ENCODE measurements around the gene ANKRD9. TPM values are rescaled to one million over a fixed set of nuclear protein-coding genes. Genes with fewer than 3 reads are reported as not detected.
"Not testable (repeated sequence)": the region's sequence is repeated elsewhere in the genome, so short reads cannot be mapped to it uniquely, and the experiment has no call there.

ANKRD9 gene, protein sequence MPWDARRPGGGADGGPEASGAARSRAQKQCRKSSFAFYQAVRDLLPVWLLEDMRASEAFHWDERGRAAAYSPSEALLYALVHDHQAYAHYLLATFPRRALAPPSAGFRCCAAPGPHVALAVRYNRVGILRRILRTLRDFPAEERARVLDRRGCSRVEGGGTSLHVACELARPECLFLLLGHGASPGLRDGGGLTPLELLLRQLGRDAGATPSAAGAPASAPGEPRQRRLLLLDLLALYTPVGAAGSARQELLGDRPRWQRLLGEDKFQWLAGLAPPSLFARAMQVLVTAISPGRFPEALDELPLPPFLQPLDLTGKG
- 33.3 TPM for polyA plus RNA-seq
- long read RNA-seq, donor 1, full-length matches to known transcripts: 10 of 10 reads
- long read RNA-seq, donor 1, partial matches to known transcripts: 0 of 10 reads
- long read RNA-seq, donor 1, other reads (novel, unspliced or antisense): 0 of 10 reads
- long read RNA-seq, donor 2, full-length matches to known transcripts: 35 of 35 reads
- long read RNA-seq, donor 2, partial matches to known transcripts: 0 of 35 reads
- long read RNA-seq, donor 2, other reads (novel, unspliced or antisense): 0 of 35 reads
- long read RNA-seq, donor 3: 0 reads
- long read RNA-seq, donor 4, partial matches to known transcripts: 0 of 4 reads
- long read RNA-seq, donor 4, other reads (novel, unspliced or antisense): 0 of 4 reads
- long read RNA-seq, donor 5, full-length matches to known transcripts: 15 of 15 reads
- long read RNA-seq, donor 5, partial matches to known transcripts: 0 of 15 reads
- long read RNA-seq, donor 5, other reads (novel, unspliced or antisense): 0 of 15 reads
- long read RNA-seq, donor 6, full-length matches to known transcripts: 29 of 29 reads
- long read RNA-seq, donor 6, partial matches to known transcripts: 0 of 29 reads
- long read RNA-seq, donor 6, other reads (novel, unspliced or antisense): 0 of 29 reads
- long read RNA-seq, donor 7, full-length matches to known transcripts: 12 of 12 reads
- long read RNA-seq, donor 7, partial matches to known transcripts: 0 of 12 reads
- long read RNA-seq, donor 7, other reads (novel, unspliced or antisense): 0 of 12 reads
- long read RNA-seq, donor 8, full-length matches to known transcripts: 46 of 57 reads
- long read RNA-seq, donor 8, partial matches to known transcripts: 11 of 57 reads
- long read RNA-seq, donor 8, other reads (novel, unspliced or antisense): 0 of 57 reads
- long read RNA-seq, donor 9, full-length matches to known transcripts: 26 of 26 reads
- long read RNA-seq, donor 9, partial matches to known transcripts: 0 of 26 reads
- long read RNA-seq, donor 9, other reads (novel, unspliced or antisense): 0 of 26 reads
- long read RNA-seq, donor 10, full-length matches to known transcripts: 35 of 35 reads
- long read RNA-seq, donor 10, partial matches to known transcripts: 0 of 35 reads
- long read RNA-seq, donor 10, other reads (novel, unspliced or antisense): 0 of 35 reads
- long read RNA-seq, donor 11, full-length matches to known transcripts: 10 of 10 reads
- long read RNA-seq, donor 11, partial matches to known transcripts: 0 of 10 reads
- long read RNA-seq, donor 11, other reads (novel, unspliced or antisense): 0 of 10 reads

DNA sequence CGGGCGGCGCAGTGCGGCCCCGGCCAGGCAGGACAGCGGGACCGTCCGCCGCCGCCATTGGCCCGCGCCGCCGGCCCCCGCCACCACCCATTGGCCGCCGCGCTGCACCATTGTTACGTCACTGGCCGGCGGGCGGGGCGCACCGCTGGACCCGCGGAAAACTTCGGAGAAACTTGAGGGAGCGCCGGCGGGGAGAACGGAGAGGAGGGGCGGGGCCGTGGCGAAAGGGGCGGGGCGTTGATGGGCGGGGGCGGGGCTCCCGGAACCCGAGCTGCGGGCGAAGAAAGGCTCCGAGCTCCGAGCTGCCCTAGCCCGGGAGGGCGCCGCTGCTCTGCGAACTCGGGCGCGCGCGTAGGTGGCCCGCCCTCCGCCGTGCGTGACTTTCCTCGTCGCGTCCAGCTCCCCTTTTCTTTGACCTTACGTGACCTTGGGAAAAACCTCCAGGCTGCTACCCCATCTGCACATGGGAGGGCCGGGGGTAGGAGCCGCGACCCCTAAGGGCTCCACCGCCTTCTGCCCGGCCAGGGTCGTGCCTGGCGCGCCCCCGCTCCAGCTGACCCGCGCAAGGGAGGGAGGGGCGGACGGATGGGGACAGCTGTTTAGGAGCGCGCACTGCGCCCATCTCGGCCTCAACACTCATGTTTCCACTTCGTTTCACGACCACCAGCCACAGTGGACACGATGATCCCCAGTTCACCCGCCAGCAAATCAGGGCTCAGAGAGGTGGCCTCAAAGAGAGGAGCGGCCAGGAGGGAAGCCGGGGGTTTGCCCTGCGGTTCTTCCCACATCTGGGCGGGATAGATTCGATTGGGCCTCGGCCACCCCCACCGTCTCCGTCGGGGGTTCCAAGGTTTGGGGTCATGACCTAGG is at the start of gene ANKRD9:
ANKRD9 (minus strand) TSS at position 31 of the 870 bp plus-strand sequence. CDS start 1,887 bp downstream, outside the sequence.
- Histone ChIP-seq H3K36me3 (ENCODE audit: control insufficient read depth, insufficient read depth, low read length) (peaks cover 16% of the 10 kb centered on the region), H3K27ac (ENCODE audit: low read length) (peak within 1 kb of the TSS; percentile 96), H3K4me3 (ENCODE audit: low read length) (peak within 1 kb of the TSS; percentile 81), H3K4me1 (ENCODE audit: control insufficient read depth, insufficient read depth, low read length) (peaks cover 40% of the 10 kb centered on the region), H3K27me3 (ENCODE audit: control insufficient read depth, insufficient read depth, low read length) (no peaks in the 10 kb centered on the region), H3K9me3 (ENCODE audit: control insufficient read depth, low read depth, low read length) (no peaks in the 10 kb centered on the region)
- no CpG with 5 or more reads among the region's 91 CpGs for WGBS (ENCODE audit: insufficient coverage, low lambda C conversion rate)
- DNase-seq: peak; percentile 93 to 95

DNA sequence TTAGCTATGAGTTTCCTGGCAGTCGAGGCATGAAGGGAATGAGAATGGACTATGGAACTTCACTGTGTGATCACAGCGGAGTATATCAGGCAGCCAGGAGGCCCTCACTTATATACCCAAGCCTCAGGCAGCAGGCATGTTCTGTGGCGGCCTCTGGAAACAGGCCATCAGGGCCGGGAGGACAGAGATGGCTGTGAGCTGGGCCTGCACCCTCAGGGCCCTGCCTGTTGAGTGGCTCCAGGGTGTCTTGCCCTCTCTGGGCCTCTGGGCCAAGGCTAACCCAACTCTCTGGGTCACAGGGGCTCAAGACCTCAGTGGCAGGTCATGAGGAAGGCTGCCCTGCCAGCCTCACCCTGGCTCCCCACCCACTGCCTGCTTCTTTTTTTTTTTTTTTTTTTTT is 49.0 kb upstream of the ANKRD9 start:
- peak overlapping the region; percentile 61 for H3K27ac ChIP-seq (ENCODE audit: low read length)
- H3K27me3 ChIP-seq (ENCODE audit: control insufficient read depth, insufficient read depth, low read length): no peaks in the 10 kb centered on the region
- no peak overlapping the region for H3K4me3 ChIP-seq (ENCODE audit: low read length)
- no peaks in the 10 kb centered on the region for H3K36me3 ChIP-seq (ENCODE audit: control insufficient read depth, insufficient read depth, low read length)
- no peaks in the 10 kb centered on the region for H3K9me3 ChIP-seq (ENCODE audit: control insufficient read depth, low read depth, low read length)
- WGBS (ENCODE audit: insufficient coverage, low lambda C conversion rate): no CpG with 5 or more reads among the region's 4 CpGs
- peaks cover 21% of the 10 kb centered on the region for H3K4me1 ChIP-seq (ENCODE audit: control insufficient read depth, insufficient read depth, low read length)
- DNase-seq: peak in 1 of 2 donors; percentile 56

DNA sequence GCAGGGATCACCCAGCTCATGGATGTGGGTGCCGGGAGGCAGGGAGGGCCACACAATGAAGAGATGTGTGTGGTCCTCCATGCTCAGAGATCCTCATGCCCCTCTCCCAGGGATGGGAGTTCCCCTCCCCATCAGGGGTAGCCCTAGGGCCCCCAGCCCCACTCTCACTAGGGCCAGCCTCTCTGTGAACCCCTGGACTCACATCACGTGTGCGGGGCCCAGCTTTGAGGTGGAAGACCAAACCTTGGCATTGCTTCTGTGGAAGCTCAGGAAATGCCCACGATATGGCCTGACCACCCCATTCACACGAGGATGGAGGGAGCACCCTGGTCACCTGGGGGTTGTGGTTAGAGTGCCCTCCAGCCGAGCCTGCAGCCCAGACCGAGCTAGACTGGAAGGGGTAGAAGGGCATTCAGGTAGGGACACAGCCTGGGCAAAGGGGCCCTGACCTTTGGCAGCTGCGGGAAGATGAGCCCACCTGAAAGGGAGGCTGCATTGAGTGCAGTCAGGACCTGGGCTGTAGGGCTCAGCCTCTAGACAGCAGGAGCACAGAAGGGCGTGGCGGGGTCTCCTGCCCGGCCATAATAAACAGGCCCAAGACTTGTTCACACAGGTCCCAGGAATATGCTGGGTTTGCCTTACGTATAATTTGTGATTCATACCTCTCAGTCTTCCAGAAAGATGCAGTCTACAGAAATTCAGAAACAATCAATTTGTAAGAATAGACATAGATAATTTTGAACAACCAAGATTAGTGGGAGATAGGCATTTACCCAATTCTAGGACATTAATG is 48.1 kb upstream of the ANKRD9 start:
- Histone ChIP-seq H3K36me3 (ENCODE audit: control insufficient read depth, insufficient read depth, low read length) (no peaks in the 10 kb centered on the region), H3K4me3 (ENCODE audit: low read length) (no peak overlapping the region), H3K27ac (ENCODE audit: low read length) (no peak overlapping the region), H3K4me1 (ENCODE audit: control insufficient read depth, insufficient read depth, low read length) (peaks cover 29% of the 10 kb centered on the region), H3K27me3 (ENCODE audit: control insufficient read depth, insufficient read depth, low read length) (no peaks in the 10 kb centered on the region), H3K9me3 (ENCODE audit: control insufficient read depth, low read depth, low read length) (no peaks in the 10 kb centered on the region)
- DNase-seq: no peak
- no CpG with 5 or more reads among the region's 12 CpGs for WGBS (ENCODE audit: insufficient coverage, low lambda C conversion rate)

DNA sequence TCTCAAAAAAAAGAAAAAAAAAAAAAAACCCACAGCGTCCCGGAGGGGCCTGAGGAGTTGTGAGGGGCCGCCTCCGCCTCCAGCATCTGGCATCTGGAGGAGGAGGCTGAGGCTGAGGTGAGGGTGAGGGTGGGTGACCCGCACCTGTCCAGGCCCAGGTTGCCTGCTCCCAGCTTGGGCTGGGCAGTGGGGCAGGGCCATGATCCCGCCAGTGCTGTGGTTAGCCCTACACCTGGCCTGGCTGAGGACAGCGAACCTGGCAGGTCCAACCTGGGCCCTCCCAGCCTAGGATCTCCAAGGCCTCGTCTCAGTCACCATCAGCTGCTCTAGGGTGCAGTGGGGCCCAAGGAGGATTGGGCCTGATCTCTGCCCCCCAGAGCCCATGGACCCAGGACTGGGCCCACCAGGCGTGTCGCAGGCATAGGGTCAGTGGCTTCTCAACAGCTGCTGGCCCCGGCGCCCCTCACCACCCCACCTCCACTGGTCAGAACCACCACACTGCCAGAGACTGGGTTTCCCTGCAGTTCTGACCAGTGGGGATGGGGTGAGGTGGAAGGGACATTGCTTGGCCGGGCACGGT is 46.6 kb upstream of the ANKRD9 start:
- no CpG with 5 or more reads among the region's 14 CpGs for WGBS (ENCODE audit: insufficient coverage, low lambda C conversion rate)

DNA sequence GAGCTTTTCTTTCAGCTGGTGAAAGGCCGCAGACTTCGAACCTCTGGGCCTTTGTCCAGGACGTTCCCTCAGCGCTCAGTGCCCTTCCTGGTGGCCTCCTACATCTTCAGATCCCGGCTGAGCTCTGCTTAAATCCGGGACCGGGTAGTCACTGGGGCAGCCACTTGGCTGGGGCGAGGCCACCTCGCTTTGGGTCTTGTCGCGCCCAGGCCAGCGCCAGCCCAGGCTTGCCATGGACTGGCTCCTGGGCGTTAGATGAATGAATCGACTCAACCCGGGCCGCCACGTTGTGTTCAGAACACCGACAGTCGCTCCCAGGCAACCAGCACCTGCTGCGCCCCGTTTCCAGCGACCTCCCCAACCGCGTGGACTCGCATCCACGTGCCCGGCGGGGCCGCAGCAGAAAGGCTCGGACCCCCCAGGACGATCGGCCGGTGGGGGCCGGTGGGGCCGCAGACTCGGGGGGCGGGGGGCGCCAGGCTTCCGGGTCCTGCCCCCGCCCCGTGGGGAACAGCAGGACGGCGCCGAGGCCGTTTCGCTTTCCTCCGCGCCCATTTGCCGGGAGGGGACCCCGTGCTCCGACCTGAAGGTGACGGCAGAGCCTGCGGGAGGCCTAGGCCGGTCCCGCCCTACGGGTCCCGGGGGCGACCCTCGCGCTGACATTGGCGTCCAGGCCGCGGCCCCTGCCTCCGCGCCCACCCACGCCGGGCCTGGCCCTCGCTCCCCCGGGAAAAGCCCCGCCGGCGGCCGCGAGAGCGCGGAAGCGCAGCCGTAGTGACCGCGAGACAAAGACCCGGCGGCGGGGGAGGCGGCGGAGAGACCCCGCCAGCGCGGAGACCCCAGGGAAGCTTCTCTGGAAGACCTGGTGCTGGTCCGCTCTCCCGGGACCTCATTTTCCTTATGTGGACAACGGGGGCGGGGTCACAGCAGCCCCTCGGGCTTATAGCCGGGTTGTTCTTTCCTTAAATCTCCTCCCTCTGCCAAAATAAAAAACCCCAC is 45.5 kb upstream of the ANKRD9 start:
- Histone ChIP-seq H3K36me3 (ENCODE audit: control insufficient read depth, insufficient read depth, low read length) (peaks cover 3% of the 10 kb centered on the region), H3K4me3 (ENCODE audit: low read length) (peak overlapping the region; percentile 62), H3K27ac (ENCODE audit: low read length) (peak overlapping the region; percentile 63), H3K27me3 (ENCODE audit: control insufficient read depth, insufficient read depth, low read length) (no peaks in the 10 kb centered on the region), H3K4me1 (ENCODE audit: control insufficient read depth, insufficient read depth, low read length) (peaks cover 49% of the 10 kb centered on the region), H3K9me3 (ENCODE audit: control insufficient read depth, low read depth, low read length) (no peaks in the 10 kb centered on the region)
- no CpG with 5 or more reads among the region's 94 CpGs for WGBS (ENCODE audit: insufficient coverage, low lambda C conversion rate)
- peak in 1 of 2 donors; percentile 81 for DNase-seq

More for the DNA sequence above, 46.6 kb upstream of the ANKRD9 start:
- H3K4me1 ChIP-seq (ENCODE audit: control insufficient read depth, insufficient read depth, low read length): peaks cover 42% of the 10 kb centered on the region
- no peak for DNase-seq
- H3K4me3 ChIP-seq (ENCODE audit: low read length): no peak overlapping the region
- H3K27me3 ChIP-seq (ENCODE audit: control insufficient read depth, insufficient read depth, low read length): no peaks in the 10 kb centered on the region
- no peaks in the 10 kb centered on the region for H3K36me3 ChIP-seq (ENCODE audit: control insufficient read depth, insufficient read depth, low read length)
- no peak overlapping the region for H3K27ac ChIP-seq (ENCODE audit: low read length)
- H3K9me3 ChIP-seq (ENCODE audit: control insufficient read depth, low read depth, low read length): no peaks in the 10 kb centered on the region

DNA sequence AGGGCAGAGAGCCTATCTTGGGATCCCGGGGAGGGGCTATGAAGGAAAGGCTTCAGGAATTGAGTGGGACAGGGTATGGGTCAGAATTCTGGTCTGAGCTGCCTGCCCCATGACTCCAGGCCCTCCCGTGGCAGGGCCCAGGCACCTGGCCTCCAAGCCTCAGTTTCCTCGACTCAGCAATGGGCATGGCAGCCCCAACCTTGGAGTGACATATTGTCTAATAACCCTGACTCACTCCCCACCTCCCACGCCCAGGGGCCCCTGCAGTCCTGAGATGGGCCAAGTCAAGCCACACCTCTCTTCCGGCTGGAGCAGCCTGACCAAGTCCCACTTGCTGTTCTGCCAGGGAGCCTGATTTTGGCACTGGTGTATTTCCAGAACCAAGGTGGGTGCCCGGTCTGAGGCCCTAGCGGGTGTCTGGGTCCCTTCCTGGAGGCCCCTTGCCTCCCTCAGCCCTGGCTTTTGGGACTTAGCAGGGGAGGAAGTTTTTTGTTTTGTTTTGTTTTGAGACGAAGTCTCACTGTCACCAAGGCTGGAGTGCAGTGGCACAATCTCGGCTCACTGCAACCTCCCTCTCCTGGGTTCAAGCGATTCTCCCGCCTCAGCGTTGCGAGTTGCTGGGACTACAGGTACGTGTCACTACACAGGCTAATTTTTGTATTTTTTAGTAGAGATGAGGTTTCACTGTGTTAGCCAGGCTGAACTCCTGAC is 42.6 kb upstream of the ANKRD9 start:
- DNase-seq: peak; percentile 71 to 84

DNA sequence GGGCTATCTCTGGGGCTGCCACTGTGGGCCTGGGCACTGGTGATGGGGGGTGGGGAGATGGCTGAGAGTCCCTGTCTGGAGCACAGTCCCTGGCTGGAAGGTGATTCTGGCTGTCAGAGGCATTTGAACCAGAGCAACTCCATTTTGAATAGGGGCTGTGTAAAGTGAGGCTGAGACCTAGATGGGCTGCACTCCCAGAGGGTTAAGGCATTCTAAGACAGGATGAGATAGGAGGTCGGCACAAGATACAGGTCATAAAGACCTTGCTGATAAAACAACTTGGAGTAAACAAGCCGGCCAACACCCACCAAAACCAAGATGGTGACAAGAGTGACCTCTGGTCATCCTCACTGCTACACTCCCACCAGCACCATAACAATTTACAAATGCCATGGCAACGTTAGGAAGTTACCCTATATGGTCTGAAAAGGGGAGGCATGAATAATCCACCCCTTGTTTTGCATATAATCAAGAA is 41.4 kb upstream of the ANKRD9 start:
- peak in 1 of 2 donors; percentile 18 for DNase-seq
- H3K4me3 ChIP-seq (ENCODE audit: low read length); H3K27me3 ChIP-seq (ENCODE audit: control insufficient read depth, insufficient read depth, low read length); H3K36me3 ChIP-seq (ENCODE audit: control insufficient read depth, insufficient read depth, low read length); H3K9me3 ChIP-seq (ENCODE audit: control insufficient read depth, low read depth, low read length); H3K27ac ChIP-seq (ENCODE audit: low read length): not testable (repeated sequence)
- H3K4me1 ChIP-seq (ENCODE audit: control insufficient read depth, insufficient read depth, low read length): peaks cover 55% of the 10 kb centered on the region
- WGBS (ENCODE audit: insufficient coverage, low lambda C conversion rate): no CpG with 5 or more reads among the region's 3 CpGs

More for the DNA sequence above, 42.6 kb upstream of the ANKRD9 start:
- WGBS (ENCODE audit: insufficient coverage, low lambda C conversion rate): no CpG with 5 or more reads among the region's 14 CpGs
- Histone ChIP-seq H3K36me3 (ENCODE audit: control insufficient read depth, insufficient read depth, low read length) (peaks cover 3% of the 10 kb centered on the region), H3K4me1 (ENCODE audit: control insufficient read depth, insufficient read depth, low read length) (peaks cover 46% of the 10 kb centered on the region), H3K27ac (ENCODE audit: low read length) (peak overlapping the region; percentile 94), H3K9me3 (ENCODE audit: control insufficient read depth, low read depth, low read length) (no peaks in the 10 kb centered on the region), H3K4me3 (ENCODE audit: low read length) (peak overlapping the region; percentile 34), H3K27me3 (ENCODE audit: control insufficient read depth, insufficient read depth, low read length) (no peaks in the 10 kb centered on the region)
